Body of pancreas (tissue), 4 donors: Measurements from ENCODE around the gene ZNF407.

Source experiments
- POLR2A ChIP-seq, 3 donors: fragments of 450-650 bp; IDR thresholded peaks; one replicate each; pipeline ENCODE4 v1.6.1; 2016; ENCODE audit warnings: antibody characterized with exemption in 3 of 3, mild to moderate bottlenecking in 2 of 3
- TF ChIP-seq, protein P1 (sequence below), 7 experiments: fragments of 450-650 bp in 4 of 7; fragments of 200-600 bp in 3 of 7; sonication (generic) in 3 of 7; IDR thresholded peaks; one replicate each; pipeline ENCODE4 v1.5.1; 2016 to 2019; ENCODE audit warnings: antibody characterized with exemption in 7 of 7

- TF ChIP-seq, protein P1, sequence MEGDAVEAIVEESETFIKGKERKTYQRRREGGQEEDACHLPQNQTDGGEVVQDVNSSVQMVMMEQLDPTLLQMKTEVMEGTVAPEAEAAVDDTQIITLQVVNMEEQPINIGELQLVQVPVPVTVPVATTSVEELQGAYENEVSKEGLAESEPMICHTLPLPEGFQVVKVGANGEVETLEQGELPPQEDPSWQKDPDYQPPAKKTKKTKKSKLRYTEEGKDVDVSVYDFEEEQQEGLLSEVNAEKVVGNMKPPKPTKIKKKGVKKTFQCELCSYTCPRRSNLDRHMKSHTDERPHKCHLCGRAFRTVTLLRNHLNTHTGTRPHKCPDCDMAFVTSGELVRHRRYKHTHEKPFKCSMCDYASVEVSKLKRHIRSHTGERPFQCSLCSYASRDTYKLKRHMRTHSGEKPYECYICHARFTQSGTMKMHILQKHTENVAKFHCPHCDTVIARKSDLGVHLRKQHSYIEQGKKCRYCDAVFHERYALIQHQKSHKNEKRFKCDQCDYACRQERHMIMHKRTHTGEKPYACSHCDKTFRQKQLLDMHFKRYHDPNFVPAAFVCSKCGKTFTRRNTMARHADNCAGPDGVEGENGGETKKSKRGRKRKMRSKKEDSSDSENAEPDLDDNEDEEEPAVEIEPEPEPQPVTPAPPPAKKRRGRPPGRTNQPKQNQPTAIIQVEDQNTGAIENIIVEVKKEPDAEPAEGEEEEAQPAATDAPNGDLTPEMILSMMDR (IDR thresholded peaks at IDR 0.05): no peak
- TF ChIP-seq POLR2A (IDR thresholded peaks at IDR 0.05): no peak
These were observed 280.6 kb downstream of the ZNF407 start for GRCh38 chr18:74878267-74878666.
